Retinal pigment epithelial cell (primary cell): ENCODE measurements around the gene TNPO1.

Experiments
- DNase-seq: peaks from one replicate; pipeline ENCODE4 v3.0.0-alpha.2; 2010; ENCODE audit warnings: low read depth
- H3K4me3 ChIP-seq: 2 replicates; pipeline ENCODE4 v1.5.1; 2011; ENCODE audit warnings: mild to moderate bottlenecking, low read length, control low read depth, moderate library complexity
- CTCF ChIP-seq: conservative IDR thresholded peaks from 2 replicates; pipeline ENCODE4 v1.5.1; 2011; ENCODE audit warnings: low read depth, low read length, control low read depth, inconsistent platforms

TNPO1 gene

GRCh38 chr5:72889324-72889723, 72.9 kb downstream of the TNPO1 start:
- no peak overlapping the region for H3K4me3 ChIP-seq
- no peak for TF ChIP-seq CTCF
- DNase-seq = no peak

GRCh38 chr5:72892846-72893245, 76.4 kb downstream of the TNPO1 start:
- no peak for TF ChIP-seq CTCF
- DNase-seq = no peak
- H3K4me3 ChIP-seq = no peak overlapping the region

GRCh38 chr5:72895758-72896157, 79.3 kb downstream of the TNPO1 start:
- H3K4me3 ChIP-seq = no peak overlapping the region

GRCh38 chr5:72906806-72907205, 90.3 kb downstream of the TNPO1 start:
- DNase-seq = no peak
- no peak overlapping the region for H3K4me3 ChIP-seq
- no peak for TF ChIP-seq CTCF

More at GRCh38 chr5:72895758-72896157, 79.3 kb downstream of the TNPO1 start:
- no peak for DNase-seq
- no peak for TF ChIP-seq CTCF

GRCh38 chr5:72908664-72909063, 92.2 kb downstream of the TNPO1 start:
- no peak for DNase-seq
- H3K4me3 ChIP-seq = no peak overlapping the region
- TF ChIP-seq CTCF = no peak

GRCh38 chr5:72917371-72917776, 100.9 kb downstream of the TNPO1 start:
- no peak for TF ChIP-seq CTCF
- H3K4me3 ChIP-seq = no peak overlapping the region
- DNase-seq = no peak

GRCh38 chr5:72920690-72921502, 104.4 kb downstream of the TNPO1 start:
- DNase-seq = peak; percentile 15
- TF ChIP-seq CTCF = peak; percentile 31
- no peak overlapping the region for H3K4me3 ChIP-seq
